Keratinocyte (primary cell): Measurements from ENCODE around the gene DNTTIP2.

Experiments used
- CTCF ChIP-seq, 3 experiments: IDR thresholded peaks in 1 of 3; conservative IDR thresholded peaks in 1 of 3; optimal IDR thresholded peaks in 1 of 3; 2 replicates in 2 of 3; 3 replicates in 1 of 3; pipeline versions ENCODE3 to v1.5.1; 2011; ENCODE audit warnings: low read length in 3 of 3, mild to moderate bottlenecking in 3 of 3, moderate library complexity in 2 of 3, control low read depth in 1 of 3, inconsistent platforms in 1 of 3; ENCODE audit not compliant: insufficient read depth in 2 of 3; ENCODE audit errors: extremely low read depth in 1 of 3
- EZH2 ChIP-seq: IDR thresholded peaks from one replicate; pipeline ENCODE4 v1.6.1; 2012; ENCODE audit warnings: inconsistent platforms, mild to moderate bottlenecking, low read length, moderate library complexity

- TF ChIP-seq CTCF (optimal IDR thresholded peaks at IDR 0.05 in 1 of 3, IDR thresholded peaks at IDR 0.05 in 1 of 3, conservative IDR thresholded peaks at IDR 0.05 in 1 of 3; ENCODE audit: extremely low read depth in 1 of 3, insufficient read depth in 2 of 3, low read length in 3 of 3) (no peak), EZH2 (no peak)
Observed at GRCh38 chr1:93882269-93882668, 3.3 kb upstream of the DNTTIP2 start.
